Ovary (tissue), 9 donors: Measurements from ENCODE around the gene DNER. TPM values are rescaled to one million over a fixed set of nuclear protein-coding genes. Genes with fewer than 3 reads are reported as not detected.

Source experiments
- DNase-seq, 5 donors: peaks; one replicate each; pipeline ENCODE4 v3.0.0-alpha.2; 2019 to 2020
- H3K27ac ChIP-seq, 2 donors: fragments of 200-600 bp; one replicate each; pipeline versions ENCODE4 v1.5.1 to v1.8.0; 2019 to 2022
- H3K27me3 ChIP-seq: fragments of 200-600 bp; one replicate; pipeline ENCODE4 v1.8.0; 2022
- H3K36me3 ChIP-seq: fragments of 200-600 bp; sonication (generic); one replicate; pipeline ENCODE4 v1.5.1; 2019
- H3K4me1 ChIP-seq: one replicate; pipeline ENCODE4 v1.8.1; 2013; ENCODE audit warnings: mild to moderate bottlenecking, moderate library complexity; ENCODE audit not compliant: insufficient read depth
- H3K4me3 ChIP-seq: fragments of 200-600 bp; sonication (generic); one replicate; pipeline ENCODE4 v1.5.1; 2017
- H3K9me3 ChIP-seq, 2 donors: fragments of 200-600 bp in 1 of 2; sonication (generic) in 1 of 2; one replicate each; pipeline versions ENCODE4 v1.5.1 to v1.8.1; 2013 to 2019; ENCODE audit warnings: mild to moderate bottlenecking in 1 of 2, moderate library complexity in 1 of 2
- EP300 ChIP-seq: sonication (generic); formaldehyde crosslinking; IDR thresholded peaks from one replicate; pipeline ENCODE4 v1.6.1; 2017; ENCODE audit warnings: antibody characterized with exemption
- POLR2A ChIP-seq: fragments of 450-650 bp; IDR thresholded peaks from one replicate; pipeline ENCODE4 v1.6.1; 2017; ENCODE audit warnings: antibody characterized with exemption, mild to moderate bottlenecking, moderate library complexity
- WGBS, 3 donors: extraction: QIAGEN DNeasy Blood & Tissue Kit in 1 of 3; methylation state at CpG; one replicate each; pipeline versions ENCODE4 v1.1.5 to v1.1.7; 2013 to 2017; 5-methylcytosine and 5-hydroxymethylcytosine counted together
- intact Hi-C, 4 donors: fragments of 100-400 bp; cut with DNase I; formaldehyde crosslinking; loops; one replicate each; pipeline versions ENCODE4 v1.11.0 to v1.15.1; 2022 to 2023
- polyA plus RNA-seq, 2 donors: library from polyadenylated mRNA; stranded (reverse); fragments of 200-250 nt in 1 of 2; fragments of 350-450 nt in 1 of 2; fragmentation: Illumina TruSeq in 1 of 2; extraction: RNeasy Lipid Tissue Mini Kit (QIAGEN cat#74804) in 1 of 2; gene quantifications; one replicate each; pipeline ENCODE4 v1.2.3, GENCODE V29; 2013 to 2014
- total RNA-seq, 7 donors: library from RNA; depleted of rRNA in 2 of 7; stranded (reverse); fragments of >200 nt in 2 of 7; fragmentation: NEBNext Ultra II Directional in 3 of 7; extraction: Animal tissue kit (Norgen Biotek cat#: 25700) in 3 of 7; gene quantifications; one replicate each; pipeline versions ENCODE4 v1.1.0 to v1.2.4, GENCODE V29; 2016 to 2023
- TF ChIP-seq, protein P1 (sequence below), 3 donors: fragments of 450-650 bp in 2 of 3; fragments of 200-600 bp in 1 of 3; IDR thresholded peaks; one replicate each; pipeline versions ENCODE4 v1.5.1 to v1.8.0; 2016 to 2022; ENCODE audit warnings: antibody characterized with exemption in 3 of 3, mild to moderate bottlenecking in 1 of 3
- donor health status: DM: no; HTN: no; CAD: no; lungs with moderate emphysema.
- donor health status: DM: no; HTN: no; CAD: no.
- donor health status: Bipolar disorder and iron deficiency.
- donor health status: DM: yes; HTN: yes; CAD: no.
- donor health status: DM: no; HTN: no; CAD: no.
- donor health status: DM: yes; HTN: yes; CAD: no.

DNER gene
- total and polyA plus RNA-seq, 9 donors = 0.17 to 2.7 (median 1.2) TPM; not detected in 1

- Histone ChIP-seq H3K27ac (no peak overlapping the region), H3K4me1 (peaks cover 6% of the 10 kb centered on the region), H3K4me3 (no peak overlapping the region), H3K9me3 (no peaks in the 10 kb centered on the region), H3K27me3 (no peaks in the 10 kb centered on the region), H3K36me3 (no peaks in the 10 kb centered on the region)
- 24 to 29% (median 27%) methylated on average over 2 of the region's 2 CpGs for WGBS, 3 donors
- DNase-seq = no peak
- TF ChIP-seq POLR2A = no peak
- TF ChIP-seq, protein P1, sequence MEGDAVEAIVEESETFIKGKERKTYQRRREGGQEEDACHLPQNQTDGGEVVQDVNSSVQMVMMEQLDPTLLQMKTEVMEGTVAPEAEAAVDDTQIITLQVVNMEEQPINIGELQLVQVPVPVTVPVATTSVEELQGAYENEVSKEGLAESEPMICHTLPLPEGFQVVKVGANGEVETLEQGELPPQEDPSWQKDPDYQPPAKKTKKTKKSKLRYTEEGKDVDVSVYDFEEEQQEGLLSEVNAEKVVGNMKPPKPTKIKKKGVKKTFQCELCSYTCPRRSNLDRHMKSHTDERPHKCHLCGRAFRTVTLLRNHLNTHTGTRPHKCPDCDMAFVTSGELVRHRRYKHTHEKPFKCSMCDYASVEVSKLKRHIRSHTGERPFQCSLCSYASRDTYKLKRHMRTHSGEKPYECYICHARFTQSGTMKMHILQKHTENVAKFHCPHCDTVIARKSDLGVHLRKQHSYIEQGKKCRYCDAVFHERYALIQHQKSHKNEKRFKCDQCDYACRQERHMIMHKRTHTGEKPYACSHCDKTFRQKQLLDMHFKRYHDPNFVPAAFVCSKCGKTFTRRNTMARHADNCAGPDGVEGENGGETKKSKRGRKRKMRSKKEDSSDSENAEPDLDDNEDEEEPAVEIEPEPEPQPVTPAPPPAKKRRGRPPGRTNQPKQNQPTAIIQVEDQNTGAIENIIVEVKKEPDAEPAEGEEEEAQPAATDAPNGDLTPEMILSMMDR (IDR thresholded peaks at IDR 0.05) = no peak
- TF ChIP-seq EP300 = no peak
- intact Hi-C loops = no loop called here
Measured at GRCh38 chr2:229392196-229392595, 322.2 kb downstream of the DNER start.

GRCh38 chr2:229388731-229389130, 325.6 kb downstream of the DNER start:
- 37 to 45% (median 43%) methylated on average over 4 of the region's 4 CpGs for WGBS, 3 donors
- H3K4me1 ChIP-seq = peaks cover 6% of the 10 kb centered on the region
- intact Hi-C loops = no loop called here
- H3K36me3 ChIP-seq = no peaks in the 10 kb centered on the region
- H3K27me3 ChIP-seq = no peaks in the 10 kb centered on the region
- peak overlapping the region; percentile 23 to 26 for H3K27ac ChIP-seq
- H3K4me3 ChIP-seq = no peak overlapping the region
- no peaks in the 10 kb centered on the region for H3K9me3 ChIP-seq
- no peak for DNase-seq
- TF ChIP-seq EP300 (no peak), POLR2A (no peak)
- TF ChIP-seq, protein P1 (IDR thresholded peaks at IDR 0.05) = no peak

DNA sequence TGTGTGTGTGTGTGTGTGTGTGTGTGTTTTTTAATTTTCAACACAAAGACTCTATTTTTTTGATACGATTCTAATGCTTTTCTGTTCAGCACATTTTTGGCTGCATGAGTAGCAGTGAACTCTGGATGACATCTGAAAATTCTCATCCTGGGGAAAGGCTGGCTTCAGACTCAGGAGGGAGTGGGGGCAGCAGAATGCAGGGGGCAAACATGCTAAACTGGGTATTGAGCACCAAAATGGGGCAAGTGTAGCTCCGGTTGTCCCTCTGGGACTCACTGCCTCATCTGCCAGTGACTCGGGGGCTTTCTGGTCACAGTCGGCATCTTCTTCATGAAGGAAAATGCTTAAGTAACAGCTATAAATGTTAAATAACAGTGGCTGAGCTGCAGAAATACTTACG, 326.5 kb downstream of the DNER start:
- Histone ChIP-seq H3K4me1 (peaks cover 6% of the 10 kb centered on the region), H3K9me3 (no peaks in the 10 kb centered on the region), H3K27me3 (no peaks in the 10 kb centered on the region), H3K27ac (peak overlapping the region; percentile 18 to 50), H3K36me3 (no peaks in the 10 kb centered on the region), H3K4me3 (no peak overlapping the region)
- 29 to 32% (median 30%) methylated on average over 5 of the region's 5 CpGs for WGBS, 3 donors
- TF ChIP-seq, protein P1 (IDR thresholded peaks at IDR 0.05) = no peak
- TF ChIP-seq POLR2A = no peak
- TF ChIP-seq EP300 = no peak
- intact Hi-C loops = no loop called here
- peak in 1 of 5 donors; percentile 45 for DNase-seq

- intact Hi-C loops = no loop called here
- TF ChIP-seq EP300 (no peak), POLR2A (no peak)
- TF ChIP-seq, protein P1 (IDR thresholded peaks at IDR 0.05) = no peak
- no peaks in the 10 kb centered on the region for H3K36me3 ChIP-seq
- H3K27ac ChIP-seq = no peak overlapping the region
- WGBS, 3 donors = 86 to 91% (median 91%) methylated on average over 5 of the region's 5 CpGs
- no peaks in the 10 kb centered on the region for H3K4me1 ChIP-seq
- no peak overlapping the region for H3K4me3 ChIP-seq
- no peaks in the 10 kb centered on the region for H3K27me3 ChIP-seq
- DNase-seq = no peak
- no peaks in the 10 kb centered on the region for H3K9me3 ChIP-seq
Measured at GRCh38 chr2:229380101-229380625, 334.2 kb downstream of the DNER start.
